IPS-20b (cell line): ENCODE results near the gene CLC.

ENCODE experiments used
- H3K27ac ChIP-seq: one replicate; pipeline ENCODE4 v1.5.1; 2013; ENCODE audit warnings: low read length
- H3K27me3 ChIP-seq: 2 replicates; pipeline ENCODE4 v1.6.1; 2013; ENCODE audit warnings: mild to moderate bottlenecking, low read length, inconsistent platforms; ENCODE audit not compliant: insufficient read depth
- H3K36me3 ChIP-seq: 2 replicates; pipeline ENCODE4 v1.6.1; 2013; ENCODE audit warnings: low read depth, mild to moderate bottlenecking, inconsistent platforms, low read length, moderate library complexity; ENCODE audit not compliant: insufficient read depth
- H3K4me1 ChIP-seq: 2 replicates; pipeline ENCODE4 v1.6.1; 2013; ENCODE audit warnings: mild to moderate bottlenecking, control low read depth, inconsistent platforms, low read length, moderate library complexity; ENCODE audit not compliant: insufficient read depth
- H3K4me3 ChIP-seq: 2 replicates; pipeline ENCODE4 v1.5.1; 2013; ENCODE audit warnings: mild to moderate bottlenecking, low read length, inconsistent platforms
- H3K9ac ChIP-seq: 2 replicates; pipeline ENCODE4 v1.6.1; 2013; ENCODE audit warnings: low read depth, mild to moderate bottlenecking, inconsistent platforms, low read length, moderate library complexity
- H3K9me3 ChIP-seq: 2 replicates; pipeline ENCODE4 v1.6.1; 2013; ENCODE audit warnings: mild to moderate bottlenecking, low read depth, low read length, inconsistent platforms; ENCODE audit not compliant: insufficient read depth

Gene CLC

DNA sequence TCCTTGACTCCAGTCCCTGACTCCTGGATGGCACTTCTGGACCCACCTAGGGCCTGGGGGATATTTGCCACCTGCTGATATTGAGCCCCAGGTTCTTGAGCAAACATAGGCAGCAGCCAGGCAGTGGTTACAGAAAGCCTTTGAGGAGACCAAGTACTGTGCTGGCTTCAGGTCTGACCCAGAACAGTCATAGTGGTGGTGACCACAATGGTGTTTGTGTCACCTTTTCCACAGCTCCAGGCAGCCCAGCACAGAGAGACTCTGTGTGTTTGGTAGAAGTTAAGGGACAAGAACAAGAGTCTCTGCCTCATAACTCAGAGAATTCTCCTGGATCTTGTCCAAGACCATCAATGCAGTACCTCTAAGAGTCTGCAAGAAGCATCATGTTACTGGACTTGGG, 14.6 kb upstream of the CLC start:
- Histone ChIP-seq H3K4me3 (no peak overlapping the region), H3K27ac (no peak overlapping the region), H3K27me3 (peaks cover 27% of the 10 kb centered on the region; the same call in 1 of the 2 replicates), H3K9me3 (no peaks in the 10 kb centered on the region), H3K4me1 (no peaks in the 10 kb centered on the region), H3K36me3 (no peaks in the 10 kb centered on the region), H3K9ac (no peak overlapping the region)

DNA sequence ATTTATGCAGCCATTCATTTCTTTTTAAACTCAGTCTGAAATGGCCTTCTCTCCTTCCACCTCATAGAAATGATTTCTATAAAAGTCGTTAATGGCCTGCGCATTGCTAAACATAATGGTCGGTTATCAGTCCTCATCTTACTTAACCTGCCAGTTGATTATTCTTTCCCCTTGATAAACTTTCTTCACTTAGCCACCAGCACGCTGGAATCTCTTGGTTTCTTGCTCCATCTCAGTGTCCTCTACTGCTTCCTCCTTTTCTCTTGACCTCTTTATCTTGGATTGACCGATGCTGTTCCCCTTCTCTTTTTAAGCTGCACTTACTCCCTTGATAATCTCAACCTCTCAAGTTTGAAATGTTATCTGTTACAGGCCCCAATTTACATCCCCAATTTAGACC, 12.2 kb upstream of the CLC start:
- no peaks in the 10 kb centered on the region for H3K36me3 ChIP-seq
- H3K9me3 ChIP-seq: no peaks in the 10 kb centered on the region
- no peak overlapping the region for H3K4me3 ChIP-seq
- no peak overlapping the region for H3K9ac ChIP-seq
- H3K27ac ChIP-seq: no peak overlapping the region
- no peaks in the 10 kb centered on the region for H3K4me1 ChIP-seq
- peaks cover 12% of the 10 kb centered on the region; the same call in 1 of the 2 replicates for H3K27me3 ChIP-seq

- Histone ChIP-seq H3K27ac (no peak overlapping the region), H3K27me3 (peaks cover 8% of the 10 kb centered on the region; the same call in 1 of the 2 replicates), H3K9me3 (no peaks in the 10 kb centered on the region), H3K9ac (no peak overlapping the region), H3K4me3 (no peak overlapping the region), H3K4me1 (no peaks in the 10 kb centered on the region), H3K36me3 (no peaks in the 10 kb centered on the region)
Observed at GRCh38 chr19:39746836-39747529, 9.2 kb upstream of the CLC start.

DNA sequence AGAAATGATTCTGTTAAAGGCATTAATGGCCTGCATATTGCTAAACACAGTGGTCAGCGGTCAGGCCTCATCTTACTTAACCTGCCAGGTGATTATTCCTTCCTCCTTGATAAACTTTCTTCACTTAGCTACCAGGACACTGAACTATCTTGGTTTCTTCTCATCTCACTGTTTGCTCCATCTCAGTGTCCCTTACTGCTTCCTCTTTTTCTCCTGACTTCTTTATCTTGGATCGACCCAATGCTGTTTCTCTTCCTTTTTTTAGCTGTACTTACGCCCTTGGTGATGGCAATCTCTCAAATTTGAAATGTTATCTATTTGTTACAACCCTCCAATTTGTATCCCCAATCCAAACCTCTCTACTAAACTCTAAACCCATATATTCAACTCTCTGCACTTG, 7.8 kb upstream of the CLC start:
- no peak overlapping the region for H3K9ac ChIP-seq
- H3K27me3 ChIP-seq: peaks cover 5% of the 10 kb centered on the region; the same call in 1 of the 2 replicates
- H3K4me1 ChIP-seq: no peaks in the 10 kb centered on the region
- H3K4me3 ChIP-seq: no peak overlapping the region
- H3K9me3 ChIP-seq: no peaks in the 10 kb centered on the region
- no peaks in the 10 kb centered on the region for H3K36me3 ChIP-seq
- no peak overlapping the region for H3K27ac ChIP-seq

- H3K36me3 ChIP-seq: no peaks in the 10 kb centered on the region
- no peaks in the 10 kb centered on the region for H3K4me1 ChIP-seq
- no peak overlapping the region for H3K27ac ChIP-seq
- H3K9me3 ChIP-seq: no peaks in the 10 kb centered on the region
- no peak overlapping the region for H3K4me3 ChIP-seq
- no peaks in the 10 kb centered on the region for H3K27me3 ChIP-seq
- H3K9ac ChIP-seq: no peak overlapping the region
Observed at GRCh38 chr19:39740395-39740794, 2.6 kb upstream of the CLC start.

GRCh38 chr19:39738814-39739213, 985 bp upstream of the CLC start:
- H3K4me1 ChIP-seq: no peaks in the 10 kb centered on the region
- no peaks in the 10 kb centered on the region for H3K9me3 ChIP-seq
- no peaks in the 10 kb centered on the region for H3K36me3 ChIP-seq
- no peak overlapping the region for H3K9ac ChIP-seq
- H3K4me3 ChIP-seq: no peak overlapping the region
- H3K27me3 ChIP-seq: no peaks in the 10 kb centered on the region
- no peak overlapping the region for H3K27ac ChIP-seq

DNA sequence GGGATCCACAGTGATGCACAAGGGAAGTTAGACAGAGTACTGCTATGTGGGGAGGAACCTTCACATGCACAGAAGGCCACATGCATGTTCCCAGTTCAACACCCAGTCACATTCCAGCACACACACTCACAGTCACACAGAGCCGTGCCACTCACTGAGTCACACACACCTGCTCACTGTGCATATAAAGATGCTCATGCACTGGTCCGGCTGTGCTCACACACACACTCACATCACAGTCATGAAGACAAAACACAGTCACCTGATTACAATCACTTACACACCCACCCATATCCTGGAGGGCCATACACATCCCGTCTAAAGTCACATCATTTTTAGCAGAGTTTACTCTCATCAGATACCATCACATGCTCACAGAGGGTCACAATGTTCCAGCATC, 478 bp downstream of the CLC start:
- H3K4me3 ChIP-seq: no peak overlapping the region
- H3K36me3 ChIP-seq: no peaks in the 10 kb centered on the region
- H3K9me3 ChIP-seq: no peaks in the 10 kb centered on the region
- H3K9ac ChIP-seq: no peak overlapping the region
- no peaks in the 10 kb centered on the region for H3K4me1 ChIP-seq
- no peak overlapping the region for H3K27ac ChIP-seq
- no peaks in the 10 kb centered on the region for H3K27me3 ChIP-seq

GRCh38 chr19:39736088-39736487, 1.7 kb downstream of the CLC start:
- Histone ChIP-seq H3K4me1 (no peaks in the 10 kb centered on the region), H3K27me3 (no peaks in the 10 kb centered on the region), H3K4me3 (no peak overlapping the region)

DNA sequence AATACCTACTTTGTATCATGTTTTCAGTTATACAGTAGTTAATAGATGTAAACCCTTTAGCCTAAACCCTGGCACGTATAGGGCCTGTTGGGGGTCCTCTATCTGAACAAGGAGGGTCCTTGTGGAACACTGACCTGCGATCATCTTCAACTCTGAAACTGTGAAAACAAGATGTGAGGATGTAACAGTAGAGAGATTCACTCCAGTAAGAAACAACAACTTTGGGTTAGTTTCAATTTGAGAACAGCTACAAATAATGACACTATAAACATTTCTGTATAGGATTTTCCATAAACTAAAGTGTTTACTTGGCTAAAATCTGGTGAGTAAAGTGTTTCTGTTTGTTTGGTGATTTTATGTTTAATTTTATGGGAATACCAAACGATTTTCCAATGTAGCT, 2.1 kb downstream of the CLC start:
- H3K27me3 ChIP-seq: no peaks in the 10 kb centered on the region
- no peaks in the 10 kb centered on the region for H3K36me3 ChIP-seq
- H3K9ac ChIP-seq: no peak overlapping the region
- H3K4me3 ChIP-seq: no peak overlapping the region
- no peaks in the 10 kb centered on the region; the same call in 1 of the 2 replicates for H3K9me3 ChIP-seq
- H3K27ac ChIP-seq: no peak overlapping the region
- no peaks in the 10 kb centered on the region for H3K4me1 ChIP-seq

More at GRCh38 chr19:39736088-39736487, 1.7 kb downstream of the CLC start:
- no peaks in the 10 kb centered on the region for H3K36me3 ChIP-seq
- H3K27ac ChIP-seq: no peak overlapping the region
- H3K9me3 ChIP-seq: no peaks in the 10 kb centered on the region; the same call in 1 of the 2 replicates
- H3K9ac ChIP-seq: no peak overlapping the region

GRCh38 chr19:39733841-39734240, 4.0 kb downstream of the CLC start:
- Histone ChIP-seq H3K9ac (no peak overlapping the region), H3K36me3 (no peaks in the 10 kb centered on the region), H3K27ac (no peak overlapping the region), H3K27me3 (no peaks in the 10 kb centered on the region; the same call in 1 of the 2 replicates), H3K4me3 (no peak overlapping the region), H3K9me3 (no peaks in the 10 kb centered on the region; the same call in 1 of the 2 replicates), H3K4me1 (no peaks in the 10 kb centered on the region)

DNA sequence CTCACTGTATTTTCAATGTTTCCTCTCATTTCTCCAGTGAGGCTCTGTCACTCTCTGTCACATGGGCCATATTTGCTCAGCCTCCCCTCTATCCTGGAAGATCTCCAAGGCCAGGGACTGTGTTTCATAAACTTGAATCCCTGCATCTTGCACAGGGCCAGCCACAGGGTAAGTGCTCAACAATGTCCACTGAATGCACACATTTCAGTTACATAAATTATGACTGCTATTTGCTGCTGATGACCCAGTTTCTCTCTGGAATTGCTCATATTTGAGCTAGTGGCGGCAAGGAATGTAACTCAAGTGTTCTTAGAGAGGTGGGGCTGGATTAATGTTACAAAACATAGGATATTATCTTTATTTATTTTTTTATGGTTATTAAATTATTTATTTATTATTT, 6.1 kb downstream of the CLC start:
- Histone ChIP-seq H3K4me3 (no peak overlapping the region), H3K9me3 (no peaks in the 10 kb centered on the region; the same call in 1 of the 2 replicates), H3K27ac (no peak overlapping the region), H3K27me3 (peaks cover 4% of the 10 kb centered on the region; the same call in 1 of the 2 replicates), H3K9ac (no peak overlapping the region), H3K36me3 (no peaks in the 10 kb centered on the region), H3K4me1 (no peaks in the 10 kb centered on the region)

DNA sequence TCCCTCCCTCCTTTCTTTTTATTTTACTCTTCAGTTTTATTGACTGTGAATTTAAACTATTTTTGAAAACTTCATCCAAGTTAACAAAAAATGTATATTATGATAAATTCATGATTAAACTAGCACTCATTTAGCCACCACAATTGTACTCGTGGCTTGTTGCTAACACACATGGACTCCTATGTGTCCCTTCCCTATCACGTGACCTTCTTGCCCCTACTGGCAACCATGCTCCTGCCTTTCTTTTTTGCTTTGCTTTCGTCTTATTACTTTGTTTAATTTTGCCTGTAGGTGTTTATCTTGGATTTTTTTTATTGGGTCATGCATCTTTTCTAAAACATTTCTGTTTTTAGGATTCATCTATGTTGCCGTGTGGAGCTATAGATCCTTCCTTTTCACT, 8.2 kb downstream of the CLC start:
- Histone ChIP-seq H3K9me3 (no peaks in the 10 kb centered on the region; the same call in 1 of the 2 replicates), H3K27me3 (peaks cover 11% of the 10 kb centered on the region; the same call in 1 of the 2 replicates), H3K36me3 (no peaks in the 10 kb centered on the region)

More for the DNA sequence above, 8.2 kb downstream of the CLC start:
- no peak overlapping the region for H3K27ac ChIP-seq
- no peak overlapping the region for H3K4me3 ChIP-seq
- H3K4me1 ChIP-seq: no peaks in the 10 kb centered on the region
- no peak overlapping the region for H3K9ac ChIP-seq
